Measurements from ENCODE around the gene SLC30A5.

The SLC30A5 gene

GRCh38 chr5:69049796-69050195, 44.0 kb upstream of the SLC30A5 start:
- Histone ChIP-seq H3K36me3 (ENCODE audit: control insufficient read depth, insufficient read depth, low read length) (no peaks in the 10 kb centered on the region), H3K9ac (no peak overlapping the region), H3K9me3 (ENCODE audit: control insufficient read depth, low read length) (no peaks in the 10 kb centered on the region), H3K4me3 (ENCODE audit: low read depth, low read length) (no peak overlapping the region), H3K79me2 (no peaks in the 10 kb centered on the region), H2AFZ (no peak overlapping the region), H3K27ac (no peak overlapping the region), H3K4me1 (no peaks in the 10 kb centered on the region), H3K27me3 (ENCODE audit: control insufficient read depth, insufficient read depth, low read length) (no peaks in the 10 kb centered on the region), H3K4me2 (ENCODE audit: low read length) (no peak overlapping the region)
- TF ChIP-seq CTCF (IDR thresholded peaks at IDR 0.05), result no peak

GRCh38 chr5:69050214-69050613, 43.6 kb upstream of the SLC30A5 start:
- Histone ChIP-seq H3K4me3 (ENCODE audit: low read depth, low read length) (no peak overlapping the region), H3K9ac (no peak overlapping the region), H3K4me2 (ENCODE audit: low read length) (no peak overlapping the region), H3K4me1 (no peaks in the 10 kb centered on the region), H3K27ac (no peak overlapping the region), H3K27me3 (ENCODE audit: control insufficient read depth, insufficient read depth, low read length) (no peaks in the 10 kb centered on the region), H3K79me2 (no peaks in the 10 kb centered on the region), H2AFZ (no peak overlapping the region), H3K36me3 (ENCODE audit: control insufficient read depth, insufficient read depth, low read length) (no peaks in the 10 kb centered on the region), H3K9me3 (ENCODE audit: control insufficient read depth, low read length) (no peaks in the 10 kb centered on the region)
- no peak for TF ChIP-seq CTCF (IDR thresholded peaks at IDR 0.05)

GRCh38 chr5:69052181-69052580, 41.6 kb upstream of the SLC30A5 start:
- H3K9ac ChIP-seq, result no peak overlapping the region
- no peaks in the 10 kb centered on the region for H3K9me3 ChIP-seq (ENCODE audit: control insufficient read depth, low read length)
- H3K27me3 ChIP-seq (ENCODE audit: control insufficient read depth, insufficient read depth, low read length), result no peaks in the 10 kb centered on the region
- no peak overlapping the region for H2AFZ ChIP-seq
- no peaks in the 10 kb centered on the region for H3K4me1 ChIP-seq
- H3K79me2 ChIP-seq, result no peaks in the 10 kb centered on the region
- H3K4me2 ChIP-seq (ENCODE audit: low read length), result no peak overlapping the region
- H3K4me3 ChIP-seq (ENCODE audit: low read depth, low read length), result no peak overlapping the region
- no peak overlapping the region for H3K27ac ChIP-seq
- no peak for TF ChIP-seq CTCF (IDR thresholded peaks at IDR 0.05)
- no peaks in the 10 kb centered on the region for H3K36me3 ChIP-seq (ENCODE audit: control insufficient read depth, insufficient read depth, low read length)

GRCh38 chr5:69074664-69075521, 18.9 kb upstream of the SLC30A5 start:
- Histone ChIP-seq H3K9me3 (ENCODE audit: control insufficient read depth, low read length) (no peaks in the 10 kb centered on the region), H3K4me2 (ENCODE audit: low read length) (no peak overlapping the region), H2AFZ (no peak overlapping the region), H3K9ac (no peak overlapping the region), H3K4me3 (ENCODE audit: low read depth, low read length) (no peak overlapping the region), H3K27me3 (ENCODE audit: control insufficient read depth, insufficient read depth, low read length) (no peaks in the 10 kb centered on the region), H3K79me2 (no peaks in the 10 kb centered on the region), H3K27ac (no peak overlapping the region), H3K36me3 (ENCODE audit: control insufficient read depth, insufficient read depth, low read length) (no peaks in the 10 kb centered on the region), H3K4me1 (no peaks in the 10 kb centered on the region)
- TF ChIP-seq CTCF (IDR thresholded peaks at IDR 0.05), result no peak

All from parathyroid adenoma (tissue), 2 donors.